Measurements from ENCODE around the gene WNT9A. TPM values are rescaled to one million over a fixed set of nuclear protein-coding genes. Genes with fewer than 3 reads are reported as not detected.
"Not testable (repeated sequence)": the region's sequence is repeated elsewhere in the genome, so short reads cannot be mapped to it uniquely, and the experiment has no call there.

WNT9A gene
- total RNA-seq, 2 experiments from 2014 or later = not detected

DNA sequence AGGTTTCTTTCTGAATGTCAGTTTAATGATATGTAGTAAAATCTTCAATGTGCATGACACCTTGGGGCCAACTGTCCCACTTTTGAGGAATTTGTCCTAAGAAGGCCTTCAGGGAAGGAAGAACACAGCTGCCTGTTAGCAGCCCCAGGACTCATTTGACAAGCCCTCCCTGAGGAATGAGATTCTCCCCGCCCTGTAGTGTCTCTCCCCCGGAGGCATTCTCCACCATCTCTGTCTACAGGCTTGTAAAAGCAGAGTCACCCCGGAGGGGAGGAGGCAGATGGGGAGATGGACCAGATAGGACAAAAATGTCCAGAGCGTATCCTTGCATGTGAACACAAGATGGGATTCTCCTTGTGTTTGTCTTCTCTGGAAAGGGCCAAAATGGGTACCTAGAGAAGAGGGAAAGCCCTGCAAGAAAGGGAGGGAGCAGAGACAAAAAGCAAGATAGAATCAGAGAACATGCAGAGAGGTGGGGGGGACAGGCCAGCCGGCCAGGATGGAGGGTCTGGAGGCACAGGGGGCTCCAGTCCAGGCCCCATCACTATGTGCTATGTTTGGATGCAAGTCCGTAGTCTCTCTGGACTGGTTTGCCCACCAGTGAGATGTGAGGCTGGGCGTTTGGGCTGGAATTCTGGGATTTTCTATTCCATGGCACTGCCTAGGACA is 47.0 kb upstream of the WNT9A start:
- intact Hi-C loops (cut with micrococcal nuclease; ENCODE audit: unreplicated experiment) = no loop called here
- CTCF ChIA-PET (ENCODE audit: unreplicated experiment) = no interaction called here

GRCh38 chr1:227987181-227987580 is 39.4 kb upstream of the WNT9A start:
- no peaks in the 10 kb centered on the region for H3K36me3 ChIP-seq (ENCODE audit: insufficient read depth, low read length)
- ChIA-PET CTCF (ENCODE audit: unreplicated experiment) (no interaction called here), POLR2A (interaction anchor here (0.7 kb wide), 1 partner anchor 407 kb away, joined by 3 read pairs; no protein-coding TSS in a partner anchor)
- H3K9me2 ChIP-seq (ENCODE audit: insufficient read depth, low read length) = no peaks in the 10 kb centered on the region
- BruUV-seq (replicated peaks) = no TSS peak
- intact Hi-C loops (cut with micrococcal nuclease; ENCODE audit: unreplicated experiment) = no loop called here
- H2AFZ ChIP-seq (ENCODE audit: low read length) = no peak overlapping the region
- no peak overlapping the region for H3K27ac ChIP-seq (ENCODE audit: low read depth, low read length, poor library complexity, severe bottlenecking)
- no peaks in the 10 kb centered on the region for H4K20me1 ChIP-seq (ENCODE audit: insufficient read depth, low read length)
- no peaks in the 10 kb centered on the region for H3K79me2 ChIP-seq (ENCODE audit: insufficient read depth, low read depth, low read length)
- no peaks in the 10 kb centered on the region for H3K9me3 ChIP-seq (ENCODE audit: low read length)
- H3K4me3 ChIP-seq (ENCODE audit: low read depth, low read length, poor library complexity, severe bottlenecking) = no peak overlapping the region
- H3K4me2 ChIP-seq (ENCODE audit: low read length) = no peak overlapping the region
- no peak for DNase-seq (ENCODE audit: low spot score)
- no peak for TF ChIP-seq EZH2phosphoT487 (IDR thresholded peaks at IDR 0.05; ENCODE audit: borderline replicate concordance, low read depth, low read length)
- TF ChIP-seq, protein P1, sequence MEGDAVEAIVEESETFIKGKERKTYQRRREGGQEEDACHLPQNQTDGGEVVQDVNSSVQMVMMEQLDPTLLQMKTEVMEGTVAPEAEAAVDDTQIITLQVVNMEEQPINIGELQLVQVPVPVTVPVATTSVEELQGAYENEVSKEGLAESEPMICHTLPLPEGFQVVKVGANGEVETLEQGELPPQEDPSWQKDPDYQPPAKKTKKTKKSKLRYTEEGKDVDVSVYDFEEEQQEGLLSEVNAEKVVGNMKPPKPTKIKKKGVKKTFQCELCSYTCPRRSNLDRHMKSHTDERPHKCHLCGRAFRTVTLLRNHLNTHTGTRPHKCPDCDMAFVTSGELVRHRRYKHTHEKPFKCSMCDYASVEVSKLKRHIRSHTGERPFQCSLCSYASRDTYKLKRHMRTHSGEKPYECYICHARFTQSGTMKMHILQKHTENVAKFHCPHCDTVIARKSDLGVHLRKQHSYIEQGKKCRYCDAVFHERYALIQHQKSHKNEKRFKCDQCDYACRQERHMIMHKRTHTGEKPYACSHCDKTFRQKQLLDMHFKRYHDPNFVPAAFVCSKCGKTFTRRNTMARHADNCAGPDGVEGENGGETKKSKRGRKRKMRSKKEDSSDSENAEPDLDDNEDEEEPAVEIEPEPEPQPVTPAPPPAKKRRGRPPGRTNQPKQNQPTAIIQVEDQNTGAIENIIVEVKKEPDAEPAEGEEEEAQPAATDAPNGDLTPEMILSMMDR (conservative IDR thresholded peaks at IDR 0.05; ENCODE audit: low read length) = no peak
- H3K4me1 ChIP-seq (ENCODE audit: insufficient read depth, low read length, poor library complexity, severe bottlenecking) = no peaks in the 10 kb centered on the region

More for the DNA sequence above, 47.0 kb upstream of the WNT9A start:
- no peak overlapping the region for H3K27ac ChIP-seq (ENCODE audit: low read depth, low read length, poor library complexity, severe bottlenecking)
- H2AFZ ChIP-seq (ENCODE audit: low read length) = no peak overlapping the region
- no peaks in the 10 kb centered on the region for H3K36me3 ChIP-seq (ENCODE audit: insufficient read depth, low read length)
- H3K9me3 ChIP-seq (ENCODE audit: low read length) = 0 out of 2 replicates have a peak, but pooled peaks cover 9% of the 10 kb centered on the region
- no peak for DNase-seq (ENCODE audit: low spot score)
- POLR2A ChIA-PET = no interaction called here
- no peaks in the 10 kb centered on the region for H3K79me2 ChIP-seq (ENCODE audit: insufficient read depth, low read depth, low read length)
- H3K4me3 ChIP-seq (ENCODE audit: low read depth, low read length, poor library complexity, severe bottlenecking) = no peak overlapping the region
- TF ChIP-seq, protein P1 (conservative IDR thresholded peaks at IDR 0.05; ENCODE audit: low read length) = no peak
- no peak for TF ChIP-seq EZH2phosphoT487 (IDR thresholded peaks at IDR 0.05; ENCODE audit: borderline replicate concordance, low read depth, low read length)
- no peaks in the 10 kb centered on the region for H3K9me2 ChIP-seq (ENCODE audit: insufficient read depth, low read length)
- H3K4me1 ChIP-seq (ENCODE audit: insufficient read depth, low read length, poor library complexity, severe bottlenecking) = no peaks in the 10 kb centered on the region
- no peak overlapping the region for H3K4me2 ChIP-seq (ENCODE audit: low read length)
- BruUV-seq (replicated peaks) = no TSS peak
- no peaks in the 10 kb centered on the region for H4K20me1 ChIP-seq (ENCODE audit: insufficient read depth, low read length)

DNA sequence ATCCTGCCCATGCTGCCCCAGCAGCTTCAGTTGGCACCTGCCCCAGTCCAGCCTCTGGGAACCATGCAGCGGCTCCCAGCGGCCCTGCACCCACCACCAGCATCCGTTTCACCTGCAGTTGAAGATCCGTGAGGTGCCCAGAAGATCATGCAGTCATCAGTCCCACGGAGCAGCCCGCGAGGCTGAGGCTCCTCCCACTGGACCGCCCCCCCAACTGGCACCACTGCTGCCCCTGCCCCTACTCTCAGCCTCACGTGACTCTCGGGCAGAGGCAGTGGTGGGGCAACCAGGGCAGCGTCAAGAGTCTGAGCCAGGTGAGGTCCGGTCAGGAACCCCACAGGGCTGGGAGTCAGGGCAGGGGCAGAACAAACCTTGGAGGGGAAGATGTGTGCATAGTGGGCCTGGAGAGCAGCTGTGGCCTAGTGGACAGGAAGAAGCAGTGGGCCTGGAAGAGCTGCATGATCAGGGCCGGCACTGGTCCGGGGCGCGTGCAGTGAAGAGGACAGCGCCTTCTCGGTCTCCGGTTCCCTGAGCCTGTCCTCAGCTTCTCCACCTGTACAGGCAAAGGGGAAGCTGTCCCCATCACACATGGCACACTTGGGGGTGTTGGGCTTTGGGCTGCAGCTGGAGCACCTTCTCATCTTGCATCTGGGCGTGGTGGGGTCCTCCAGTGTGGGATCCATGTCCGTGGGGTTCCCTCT is 28.0 kb upstream of the WNT9A start:
- H3K27ac ChIP-seq (ENCODE audit: low read depth, low read length, poor library complexity, severe bottlenecking); H3K9me3 ChIP-seq (ENCODE audit: low read length); BruUV-seq (replicated peaks); H3K4me3 ChIP-seq (ENCODE audit: low read depth, low read length, poor library complexity, severe bottlenecking); H4K20me1 ChIP-seq (ENCODE audit: insufficient read depth, low read length); intact Hi-C loops (cut with micrococcal nuclease; ENCODE audit: unreplicated experiment); H3K4me2 ChIP-seq (ENCODE audit: low read length); H3K36me3 ChIP-seq (ENCODE audit: insufficient read depth, low read length); H3K9me2 ChIP-seq (ENCODE audit: insufficient read depth, low read length); H3K79me2 ChIP-seq (ENCODE audit: insufficient read depth, low read depth, low read length); H2AFZ ChIP-seq (ENCODE audit: low read length); DNase-seq (ENCODE audit: low spot score); CTCF ChIA-PET (ENCODE audit: unreplicated experiment); POLR2A ChIA-PET; H3K4me1 ChIP-seq (ENCODE audit: insufficient read depth, low read length, poor library complexity, severe bottlenecking): not testable (repeated sequence)

DNA sequence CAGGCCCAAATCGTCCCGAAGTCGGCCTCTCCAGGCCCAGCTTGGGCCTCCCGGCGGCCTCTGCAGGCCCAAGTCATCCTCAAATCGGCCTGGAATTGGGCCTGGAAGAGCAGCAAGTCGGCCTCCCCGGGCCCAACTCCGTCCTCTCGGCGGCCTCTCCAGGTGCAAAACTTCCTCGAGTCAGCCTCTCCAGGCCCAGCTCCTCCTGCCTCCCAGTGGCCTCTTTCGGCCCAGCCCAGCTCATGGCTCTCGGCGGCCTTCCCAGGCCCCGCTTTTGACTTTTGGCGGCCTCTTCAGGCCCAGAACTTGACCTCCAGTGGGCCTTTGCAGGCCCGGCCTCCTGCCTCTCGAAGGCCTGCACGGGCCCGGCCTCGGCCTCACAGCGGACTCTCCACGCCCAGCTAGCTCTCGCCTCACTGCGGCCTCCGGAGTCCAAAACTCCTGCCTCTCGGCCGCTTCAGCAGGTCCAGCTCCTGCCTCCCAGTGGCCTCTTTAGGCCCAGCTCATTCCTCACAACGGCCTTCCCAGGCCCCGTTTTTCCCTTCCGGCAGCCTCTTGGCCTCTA is 26.1 kb upstream of the WNT9A start:
- H3K9me2 ChIP-seq (ENCODE audit: insufficient read depth, low read length); H3K36me3 ChIP-seq (ENCODE audit: insufficient read depth, low read length); CTCF ChIA-PET (ENCODE audit: unreplicated experiment); H3K4me1 ChIP-seq (ENCODE audit: insufficient read depth, low read length, poor library complexity, severe bottlenecking); H3K79me2 ChIP-seq (ENCODE audit: insufficient read depth, low read depth, low read length); H3K4me2 ChIP-seq (ENCODE audit: low read length); H3K4me3 ChIP-seq (ENCODE audit: low read depth, low read length, poor library complexity, severe bottlenecking); intact Hi-C loops (cut with micrococcal nuclease; ENCODE audit: unreplicated experiment); H2AFZ ChIP-seq (ENCODE audit: low read length); BruUV-seq (replicated peaks); DNase-seq (ENCODE audit: low spot score); H3K9me3 ChIP-seq (ENCODE audit: low read length); H4K20me1 ChIP-seq (ENCODE audit: insufficient read depth, low read length); H3K27ac ChIP-seq (ENCODE audit: low read depth, low read length, poor library complexity, severe bottlenecking); POLR2A ChIA-PET: not testable (repeated sequence)
